Measurements from ENCODE around the gene DYNC1H1. TPM values are rescaled to one million over a fixed set of nuclear protein-coding genes. Genes with fewer than 3 reads are reported as not detected.

Gene DYNC1H1
- total and polyA plus RNA-seq, 2 experiments from 2014 or later = 179 to 635 TPM

DNA sequence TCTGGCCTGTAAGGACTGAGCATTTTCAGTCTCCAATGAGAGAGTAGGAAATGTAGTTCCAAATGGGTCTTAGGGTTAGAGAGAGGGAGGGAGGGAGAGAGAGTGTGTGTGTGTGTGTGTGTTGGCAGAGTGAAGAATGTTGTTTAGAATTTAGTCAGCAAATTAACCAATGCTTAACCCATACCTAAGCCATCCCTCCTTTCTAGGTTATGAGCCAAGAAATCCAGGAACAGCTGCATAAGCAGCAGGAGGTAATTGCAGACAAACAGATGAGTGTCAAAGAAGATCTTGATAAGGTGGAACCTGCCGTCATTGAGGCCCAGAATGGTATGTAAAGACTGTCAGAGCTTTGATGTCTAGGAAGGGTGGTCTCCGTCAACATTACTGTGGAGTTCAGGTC, 65.6 kb downstream of the DYNC1H1 start:
- no peak overlapping the region for H2AFZ ChIP-seq
- H3K4me1 ChIP-seq (ENCODE audit: insufficient read depth) = no peaks in the 10 kb centered on the region
- peaks cover 80% of the 10 kb centered on the region for H3K36me3 ChIP-seq (ENCODE audit: insufficient read depth)
- Mint-ChIP-seq H3K4me3 (no peak overlapping the region), H3K36me3 (ENCODE audit: low read depth) (peaks cover 92% of the 10 kb centered on the region), H3K27me3 (ENCODE audit: insufficient read depth, low read depth, poor library complexity) (no peaks in the 10 kb centered on the region), H3K27ac (no peak overlapping the region), H3K9me3 (no peaks in the 10 kb centered on the region), H3K4me1 (no peaks in the 10 kb centered on the region)
- peaks cover 5% of the 10 kb centered on the region; the same call in 1 of the 2 replicates for H3F3A ChIP-seq (replicated peaks; ENCODE audit: low read depth)
- no peaks in the 10 kb centered on the region for H3K79me2 ChIP-seq (replicated peaks; ENCODE audit: insufficient read depth)
- no peak for TF ChIP-seq EZH2phosphoT487 (IDR thresholded peaks at IDR 0.05; ENCODE audit: unreplicated experiment)
- TF ChIP-seq POLR2AphosphoS5 (IDR thresholded peaks at IDR 0.05; ENCODE audit: low read depth) = no peak
- TF ChIP-seq, protein P1, sequence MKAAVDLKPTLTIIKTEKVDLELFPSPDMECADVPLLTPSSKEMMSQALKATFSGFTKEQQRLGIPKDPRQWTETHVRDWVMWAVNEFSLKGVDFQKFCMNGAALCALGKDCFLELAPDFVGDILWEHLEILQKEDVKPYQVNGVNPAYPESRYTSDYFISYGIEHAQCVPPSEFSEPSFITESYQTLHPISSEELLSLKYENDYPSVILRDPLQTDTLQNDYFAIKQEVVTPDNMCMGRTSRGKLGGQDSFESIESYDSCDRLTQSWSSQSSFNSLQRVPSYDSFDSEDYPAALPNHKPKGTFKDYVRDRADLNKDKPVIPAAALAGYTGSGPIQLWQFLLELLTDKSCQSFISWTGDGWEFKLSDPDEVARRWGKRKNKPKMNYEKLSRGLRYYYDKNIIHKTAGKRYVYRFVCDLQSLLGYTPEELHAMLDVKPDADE (IDR thresholded peaks at IDR 0.05) = no peak
- no peak for TF ChIP-seq CREB1 (CRISPR knock-in tag; IDR thresholded peaks at IDR 0.05; ENCODE audit: low read depth)
- TF ChIP-seq NANOG (IDR thresholded peaks at IDR 0.05; ENCODE audit: borderline replicate concordance) = no peak
- no peaks in the 10 kb centered on the region for H3K27me3 ChIP-seq (ENCODE audit: insufficient read depth)
- no peak overlapping the region for H3K4me2 ChIP-seq
- H3K9me2 ChIP-seq (ENCODE audit: insufficient read depth) = no peaks in the 10 kb centered on the region
- H3K27ac ChIP-seq (ENCODE audit: low read depth) = no peak overlapping the region
- no peak overlapping the region for H3K4me3 ChIP-seq
- ATAC-seq (no peak), DNase-seq (ENCODE audit: low spot score) (no peak)
- no peaks in the 10 kb centered on the region; the same call in none of the 2 replicates for H4K20me1 ChIP-seq (replicated peaks; ENCODE audit: insufficient read depth)

DNA sequence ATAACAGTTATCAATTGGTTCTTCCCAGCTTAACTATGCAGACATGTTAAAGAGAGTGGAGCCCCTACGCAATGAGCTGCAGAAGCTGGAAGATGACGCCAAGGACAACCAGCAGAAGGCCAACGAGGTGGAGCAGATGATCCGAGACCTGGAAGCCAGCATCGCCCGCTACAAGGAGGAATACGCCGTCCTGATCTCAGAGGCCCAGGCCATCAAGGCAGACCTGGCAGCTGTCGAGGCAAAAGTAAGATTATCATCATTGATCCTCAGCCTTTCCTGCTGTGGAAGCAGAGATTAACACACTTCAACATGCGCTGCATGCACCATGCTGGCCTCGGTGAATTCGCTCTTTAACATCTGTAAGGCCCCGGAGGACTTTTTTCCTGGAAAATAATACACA, 68.9 kb downstream of the DYNC1H1 start:
- H3K27ac ChIP-seq (ENCODE audit: low read depth) = no peak overlapping the region
- no peaks in the 10 kb centered on the region for H3K4me1 ChIP-seq (ENCODE audit: insufficient read depth)
- no peaks in the 10 kb centered on the region for H3K79me2 ChIP-seq (replicated peaks; ENCODE audit: insufficient read depth)
- H3K4me2 ChIP-seq = no peak overlapping the region
- Mint-ChIP-seq H3K36me3 (ENCODE audit: low read depth) (peaks cover 88% of the 10 kb centered on the region), H3K27me3 (ENCODE audit: insufficient read depth, low read depth, poor library complexity) (no peaks in the 10 kb centered on the region), H3K27ac (no peak overlapping the region), H3K4me3 (no peak overlapping the region), H3K9me3 (no peaks in the 10 kb centered on the region), H3K4me1 (no peaks in the 10 kb centered on the region)
- DNase-seq (ENCODE audit: low spot score) (no peak), ATAC-seq (no peak)
- no peaks in the 10 kb centered on the region for H3K27me3 ChIP-seq (ENCODE audit: insufficient read depth)
- no peaks in the 10 kb centered on the region for H3K9me2 ChIP-seq (ENCODE audit: insufficient read depth)
- TF ChIP-seq ZNF331 (CRISPR knock-in tag; IDR thresholded peaks at IDR 0.05; ENCODE audit: low read depth) (no peak), NANOG (IDR thresholded peaks at IDR 0.05; ENCODE audit: borderline replicate concordance) (no peak)
- peaks cover 9% of the 10 kb centered on the region for H4K20me1 ChIP-seq (replicated peaks; ENCODE audit: insufficient read depth)
- peaks cover 83% of the 10 kb centered on the region for H3K36me3 ChIP-seq (ENCODE audit: insufficient read depth)
- H3K4me3 ChIP-seq = no peak overlapping the region
- H3F3A ChIP-seq (replicated peaks; ENCODE audit: low read depth) = peaks cover 8% of the 10 kb centered on the region; the same call in 1 of the 2 replicates
- H2AFZ ChIP-seq = no peak overlapping the region

DNA sequence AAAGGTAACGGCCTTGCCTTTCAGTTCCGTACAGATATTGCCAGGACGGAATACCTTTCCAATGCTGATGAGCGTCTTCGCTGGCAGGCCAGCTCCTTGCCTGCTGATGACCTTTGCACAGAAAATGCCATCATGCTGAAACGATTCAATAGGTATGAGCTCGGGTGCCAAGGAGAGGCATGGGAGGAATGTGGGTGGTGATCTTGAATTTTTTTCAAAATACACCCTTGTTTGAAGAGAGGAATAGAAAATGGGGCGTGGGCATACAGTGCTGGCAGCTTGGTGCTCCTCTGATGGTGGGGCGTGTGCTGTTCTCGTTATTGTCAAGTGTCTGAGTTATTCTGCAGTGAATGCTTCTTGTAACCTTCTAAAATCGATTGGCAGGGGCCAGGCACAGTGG, 69.9 kb downstream of the DYNC1H1 start:
- Histone ChIP-seq H3K27me3 (ENCODE audit: insufficient read depth) (no peaks in the 10 kb centered on the region), H3K9me2 (ENCODE audit: insufficient read depth) (no peaks in the 10 kb centered on the region), H3K4me1 (ENCODE audit: insufficient read depth) (no peaks in the 10 kb centered on the region), H3K79me2 (replicated peaks; ENCODE audit: insufficient read depth) (no peaks in the 10 kb centered on the region), H3K4me2 (no peak overlapping the region), H3K4me3 (no peak overlapping the region), H3K36me3 (ENCODE audit: insufficient read depth) (peaks cover 83% of the 10 kb centered on the region), H2AFZ (no peak overlapping the region), H3K27ac (ENCODE audit: low read depth) (no peak overlapping the region), H3F3A (replicated peaks; ENCODE audit: low read depth) (peaks cover 8% of the 10 kb centered on the region; the same call in 1 of the 2 replicates), H4K20me1 (replicated peaks; ENCODE audit: insufficient read depth) (peaks cover 9% of the 10 kb centered on the region)
- H3K4me1 Mint-ChIP-seq = no peaks in the 10 kb centered on the region
- H3K27me3 Mint-ChIP-seq (ENCODE audit: insufficient read depth, low read depth, poor library complexity) = no peaks in the 10 kb centered on the region
- no peak overlapping the region for H3K4me3 Mint-ChIP-seq
- peaks cover 88% of the 10 kb centered on the region for H3K36me3 Mint-ChIP-seq (ENCODE audit: low read depth)
- H3K9me3 Mint-ChIP-seq = no peaks in the 10 kb centered on the region
- no peak for ATAC-seq
- no peak overlapping the region for H3K27ac Mint-ChIP-seq
- no peak for DNase-seq (ENCODE audit: low spot score)
- TF ChIP-seq NANOG (IDR thresholded peaks at IDR 0.05; ENCODE audit: borderline replicate concordance) (no peak), ZNF114 (CRISPR knock-in tag; IDR thresholded peaks at IDR 0.05) (no peak), STAT1 (IDR thresholded peaks at IDR 0.05; ENCODE audit: unreplicated experiment) (no peak), CREB1 (CRISPR knock-in tag; IDR thresholded peaks at IDR 0.05; ENCODE audit: low read depth) (no peak)
- TF ChIP-seq, protein P2, sequence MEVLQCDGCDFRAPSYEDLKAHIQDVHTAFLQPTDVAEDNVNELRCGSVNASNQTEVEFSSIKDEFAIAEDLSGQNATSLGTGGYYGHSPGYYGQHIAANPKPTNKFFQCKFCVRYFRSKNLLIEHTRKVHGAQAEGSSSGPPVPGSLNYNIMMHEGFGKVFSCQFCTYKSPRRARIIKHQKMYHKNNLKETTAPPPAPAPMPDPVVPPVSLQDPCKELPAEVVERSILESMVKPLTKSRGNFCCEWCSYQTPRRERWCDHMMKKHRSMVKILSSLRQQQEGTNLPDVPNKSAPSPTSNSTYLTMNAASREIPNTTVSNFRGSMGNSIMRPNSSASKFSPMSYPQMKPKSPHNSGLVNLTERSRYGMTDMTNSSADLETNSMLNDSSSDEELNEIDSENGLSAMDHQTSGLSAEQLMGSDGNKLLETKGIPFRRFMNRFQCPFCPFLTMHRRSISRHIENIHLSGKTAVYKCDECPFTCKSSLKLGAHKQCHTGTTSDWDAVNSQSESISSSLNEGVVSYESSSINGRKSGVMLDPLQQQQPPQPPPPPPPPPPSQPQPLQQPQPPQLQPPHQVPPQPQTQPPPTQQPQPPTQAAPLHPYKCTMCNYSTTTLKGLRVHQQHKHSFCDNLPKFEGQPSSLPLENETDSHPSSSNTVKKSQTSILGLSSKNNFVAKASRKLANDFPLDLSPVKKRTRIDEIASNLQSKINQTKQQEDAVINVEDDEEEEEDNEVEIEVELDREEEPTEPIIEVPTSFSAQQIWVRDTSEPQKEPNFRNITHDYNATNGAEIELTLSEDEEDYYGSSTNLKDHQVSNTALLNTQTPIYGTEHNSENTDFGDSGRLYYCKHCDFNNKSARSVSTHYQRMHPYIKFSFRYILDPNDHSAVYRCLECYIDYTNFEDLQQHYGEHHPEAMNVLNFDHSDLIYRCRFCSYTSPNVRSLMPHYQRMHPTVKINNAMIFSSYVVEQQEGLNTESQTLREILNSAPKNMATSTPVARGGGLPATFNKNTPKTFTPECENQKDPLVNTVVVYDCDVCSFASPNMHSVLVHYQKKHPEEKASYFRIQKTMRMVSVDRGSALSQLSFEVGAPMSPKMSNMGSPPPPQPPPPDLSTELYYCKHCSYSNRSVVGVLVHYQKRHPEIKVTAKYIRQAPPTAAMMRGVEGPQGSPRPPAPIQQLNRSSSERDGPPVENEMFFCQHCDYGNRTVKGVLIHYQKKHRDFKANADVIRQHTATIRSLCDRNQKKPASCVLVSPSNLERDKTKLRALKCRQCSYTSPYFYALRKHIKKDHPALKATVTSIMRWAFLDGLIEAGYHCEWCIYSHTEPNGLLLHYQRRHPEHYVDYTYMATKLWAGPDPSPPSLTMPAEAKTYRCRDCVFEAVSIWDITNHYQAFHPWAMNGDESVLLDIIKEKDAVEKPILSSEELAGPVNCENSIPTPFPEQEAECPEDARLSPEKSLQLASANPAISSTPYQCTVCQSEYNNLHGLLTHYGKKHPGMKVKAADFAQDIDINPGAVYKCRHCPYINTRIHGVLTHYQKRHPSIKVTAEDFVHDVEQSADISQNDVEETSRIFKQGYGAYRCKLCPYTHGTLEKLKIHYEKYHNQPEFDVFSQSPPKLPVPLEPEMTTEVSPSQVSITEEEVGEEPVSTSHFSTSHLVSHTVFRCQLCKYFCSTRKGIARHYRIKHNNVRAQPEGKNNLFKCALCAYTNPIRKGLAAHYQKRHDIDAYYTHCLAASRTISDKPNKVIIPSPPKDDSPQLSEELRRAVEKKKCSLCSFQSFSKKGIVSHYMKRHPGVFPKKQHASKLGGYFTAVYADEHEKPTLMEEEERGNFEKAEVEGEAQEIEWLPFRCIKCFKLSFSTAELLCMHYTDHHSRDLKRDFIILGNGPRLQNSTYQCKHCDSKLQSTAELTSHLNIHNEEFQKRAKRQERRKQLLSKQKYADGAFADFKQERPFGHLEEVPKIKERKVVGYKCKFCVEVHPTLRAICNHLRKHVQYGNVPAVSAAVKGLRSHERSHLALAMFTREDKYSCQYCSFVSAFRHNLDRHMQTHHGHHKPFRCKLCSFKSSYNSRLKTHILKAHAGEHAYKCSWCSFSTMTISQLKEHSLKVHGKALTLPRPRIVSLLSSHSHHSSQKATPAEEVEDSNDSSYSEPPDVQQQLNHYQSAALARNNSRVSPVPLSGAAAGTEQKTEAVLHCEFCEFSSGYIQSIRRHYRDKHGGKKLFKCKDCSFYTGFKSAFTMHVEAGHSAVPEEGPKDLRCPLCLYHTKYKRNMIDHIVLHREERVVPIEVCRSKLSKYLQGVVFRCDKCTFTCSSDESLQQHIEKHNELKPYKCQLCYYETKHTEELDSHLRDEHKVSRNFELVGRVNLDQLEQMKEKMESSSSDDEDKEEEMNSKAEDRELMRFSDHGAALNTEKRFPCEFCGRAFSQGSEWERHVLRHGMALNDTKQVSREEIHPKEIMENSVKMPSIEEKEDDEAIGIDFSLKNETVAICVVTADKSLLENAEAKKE (CRISPR knock-in tag; IDR thresholded peaks at IDR 0.05) = no peak
